ENCODE measurements around the gene RIT2. TPM values are rescaled to one million over a fixed set of nuclear protein-coding genes. Genes with fewer than 3 reads are reported as not detected.

Gene RIT2
- total and polyA plus RNA-seq, 2 of the 4 experiments (the other 2 are of a cell fraction): not detected

- intact Hi-C loops (cut with micrococcal nuclease): no loop called here
- H4K91ac ChIP-seq (ENCODE audit: insufficient read depth, low read depth, low read length): no peak overlapping the region
Measured at GRCh38 chr18:43158381-43158780, 42.9 kb upstream of the RIT2 start.

More at GRCh38 chr18:43158381-43158780, 42.9 kb upstream of the RIT2 start:
- no TSS peak for BruUV-seq (replicated peaks)
- Histone ChIP-seq H4K20me1 (ENCODE audit: insufficient read depth, low read length) (no peaks in the 10 kb centered on the region), H3K4me3 (ENCODE audit: insufficient read depth, low read depth, low read length) (no peak overlapping the region), H3K9ac (ENCODE audit: low read depth, low read length) (no peak overlapping the region), H4K5ac (ENCODE audit: low read depth, low read length) (no peak overlapping the region), H3K79me1 (ENCODE audit: low read depth in 1 of 2, low read length in 2 of 2) (no peaks in the 10 kb centered on the region), H2BK20ac (ENCODE audit: low read depth, low read length) (no peak overlapping the region), H3K14ac (replicated peaks; ENCODE audit: low read depth, low read length) (no peak overlapping the region), H3K23ac (ENCODE audit: low read depth, low read length) (no peak overlapping the region), H3K27ac (ENCODE audit: insufficient read depth, low read length) (no peak overlapping the region), H3K56ac (ENCODE audit: extremely low read depth, insufficient read depth, low read length) (no peak overlapping the region), H3K9me1 (ENCODE audit: insufficient read depth, low read length) (no peaks in the 10 kb centered on the region), H3K27me3 (ENCODE audit: control insufficient read depth, insufficient read depth, low read length) (no peaks in the 10 kb centered on the region), H3K18ac (ENCODE audit: low read depth, low read length) (no peak overlapping the region), H2BK5ac (ENCODE audit: low read depth, low read length, poor library complexity, severe bottlenecking) (no peak overlapping the region), H2AFZ (replicated peaks; ENCODE audit: low read length, poor library complexity) (no peak overlapping the region), H4K8ac (ENCODE audit: low read depth in 2 of 2, low read length in 2 of 2) (no peak overlapping the region), H3K4me1 (ENCODE audit: control insufficient read depth, insufficient read depth, low read length) (no peaks in the 10 kb centered on the region), H2BK15ac (ENCODE audit: low read depth, low read length) (no peak overlapping the region), H3K4ac (ENCODE audit: low read depth, low read length) (no peak overlapping the region), H2BK120ac (ENCODE audit: low read depth, low read length) (no peak overlapping the region), H3K36me3 (ENCODE audit: control insufficient read depth, insufficient read depth, low read length) (no peaks in the 10 kb centered on the region), H3K4me2 (ENCODE audit: low read depth, low read length) (no peak overlapping the region), H2AK9ac (replicated peaks; ENCODE audit: low read depth, low read length, poor library complexity) (no peak overlapping the region), H2AK5ac (ENCODE audit: low read depth, low read length) (no peak overlapping the region), H3K9me3 (ENCODE audit: control insufficient read depth, insufficient read depth, low read length) (peaks cover 7% of the 10 kb centered on the region)
- ATAC-seq (ENCODE audit: low read depth) (no peak), DNase-seq (no peak)
- dilution Hi-C loops (cut with HindIII; ENCODE audit: low sequenced_read_pairs, unreplicated experiment): no loop called here
- CTCF ChIA-PET: interaction anchor here (0.6 kb wide), 1 partner anchor 42 kb away, joined by 3 read pairs; no protein-coding TSS in a partner anchor
- WGBS, 2 experiments (ENCODE audit: extremely low coverage in 2 of 2, insufficient read length in 1 of 2): no CpG with 5 or more reads among the region's 2 CpGs
- in situ Hi-C loops (cut with MboI; ENCODE audit: low sequenced_read_pairs): no loop called here
- TF ChIP-seq MXI1 (IDR thresholded peaks at IDR 0.05; ENCODE audit: borderline replicate concordance, low read depth, low read length): no peak
- no peak for TF ChIP-seq ELK1 (IDR thresholded peaks at IDR 0.05; ENCODE audit: borderline replicate concordance, low read depth, low read length)
- TF ChIP-seq SMC3 (IDR thresholded peaks at IDR 0.05; ENCODE audit: low read depth, low read length): no peak
- no peak for TF ChIP-seq RAD21 (IDR thresholded peaks at IDR 0.05; ENCODE audit: low read length)
- TF ChIP-seq RFX5 (IDR thresholded peaks at IDR 0.05; ENCODE audit: low read depth, low read length): no peak
- TF ChIP-seq POLR2A (IDR thresholded peaks at IDR 0.05; ENCODE audit: low read depth, low read length): no peak
- no peak for TF ChIP-seq BHLHE40 (IDR thresholded peaks at IDR 0.05; ENCODE audit: low read depth, low read length)
- TF ChIP-seq FOS (IDR thresholded peaks at IDR 0.05; ENCODE audit: low read depth, low read length): no peak
- TF ChIP-seq MAZ (IDR thresholded peaks at IDR 0.05; ENCODE audit: borderline replicate concordance, low read depth, low read length): no peak
- TF ChIP-seq NFE2L2 (IDR thresholded peaks at IDR 0.05; ENCODE audit: low read depth, low read length): no peak
- TF ChIP-seq USF2 (IDR thresholded peaks at IDR 0.05; ENCODE audit: low read depth, low read length): no peak
- no peak for TF ChIP-seq CHD1 (IDR thresholded peaks at IDR 0.05; ENCODE audit: low read depth, low read length)
- TF ChIP-seq RCOR1 (IDR thresholded peaks at IDR 0.05; ENCODE audit: insufficient replicate concordance, low read length): no peak
- TF ChIP-seq CTCF (conservative IDR thresholded peaks at IDR 0.05; ENCODE audit: low read depth, low read length): no peak
- POLR2A ChIA-PET (ENCODE audit: unreplicated experiment): no interaction called here
